HG03108 (cell line): ENCODE measurements around the gene ZDHHC11.
A peak's percentile ranks its signal among the peaks of the same experiment; 100 is the strongest.
"Not testable (repeated sequence)": the region's sequence is repeated elsewhere in the genome, so short reads cannot be mapped to it uniquely, and the experiment has no call there.

Source experiments
- ATAC-seq: cut with Tn5 transposase; IDR thresholded peaks from one replicate; pipeline ENCODE4 v1.9.1; 2021; ENCODE audit warnings: moderate library complexity; ENCODE audit not compliant: unreplicated experiment

The ZDHHC11 gene

GRCh38 chr5:880816-881550, 30.2 kb upstream of the ZDHHC11 start:
- no peak for ATAC-seq

- not testable (repeated sequence) for ATAC-seq
These were observed 27.9 kb upstream of the ZDHHC11 start for GRCh38 chr5:878677-879076.

GRCh38 chr5:878125-878524, 27.3 kb upstream of the ZDHHC11 start:
- no peak for ATAC-seq

- no peak for ATAC-seq
These were observed 25.9 kb upstream of the ZDHHC11 start for GRCh38 chr5:876398-877365.

GRCh38 chr5:875931-876330, 25.1 kb upstream of the ZDHHC11 start:
- no peak for ATAC-seq

GRCh38 chr5:873328-873727, 22.5 kb upstream of the ZDHHC11 start:
- peak; percentile 58 for ATAC-seq

- ATAC-seq = no peak
These were observed 21.5 kb upstream of the ZDHHC11 start for GRCh38 chr5:872301-872700.

- ATAC-seq = no peak
These were observed 21.0 kb upstream of the ZDHHC11 start for GRCh38 chr5:871596-872298.

- no peak for ATAC-seq
These were observed 20.2 kb upstream of the ZDHHC11 start for GRCh38 chr5:870956-871355.

GRCh38 chr5:868428-869135, 17.8 kb upstream of the ZDHHC11 start:
- no peak for ATAC-seq

- ATAC-seq = no peak
These were observed 16.6 kb upstream of the ZDHHC11 start for GRCh38 chr5:867300-867870.

GRCh38 chr5:865771-866170, 15.0 kb upstream of the ZDHHC11 start:
- ATAC-seq = no peak

- no peak for ATAC-seq
These were observed 14.4 kb upstream of the ZDHHC11 start for GRCh38 chr5:865168-865521.

GRCh38 chr5:864492-865167, 13.8 kb upstream of the ZDHHC11 start:
- ATAC-seq = no peak

- no peak for ATAC-seq
These were observed 12.5 kb upstream of the ZDHHC11 start for GRCh38 chr5:863244-863805.

GRCh38 chr5:862367-863243, 11.8 kb upstream of the ZDHHC11 start:
- no peak for ATAC-seq

- no peak for ATAC-seq
These were observed 10.9 kb upstream of the ZDHHC11 start for GRCh38 chr5:861442-862366.
